Endothelial cell of umbilical vein (primary cell): ENCODE measurements around the gene NKRF. TPM values are rescaled to one million over a fixed set of nuclear protein-coding genes. Genes with fewer than 3 reads are reported as not detected.

Experiments
- BruUV-seq: library from RNA; stranded (reverse); fragments of 400-500 nt; replicated peaks from 2 replicates; lab custom pipeline; 2021; lab: Mats Ljungman, UMichigan
- CTCF ChIA-PET: fragments of 300-600, 350-600 bp; sonication (Branson Sonifier 250); formaldehyde crosslinking; loops from one replicate; lab custom pipeline; 2021; ENCODE audit warnings: antibody characterized with exemption, inconsistent platforms; lab: Charles Lee
- POLR2A ChIA-PET: fragments of 300-600, 350-600 bp; sonication (Branson Sonifier 250); formaldehyde crosslinking; loops from one replicate; lab custom pipeline; 2021; ENCODE audit warnings: antibody characterized with exemption, inconsistent platforms; lab: Charles Lee
- DNase-seq: peaks from one replicate; pipeline ENCODE4 v3.0.0-alpha.2; 2011; ENCODE audit warnings: low read depth, low spot score
- FAIRE-seq: peaks from 2 replicates; lab custom pipeline; 2011; peaks lifted over from hg19 to GRCh38; lab: Jason Lieb, UNC
- H2AFZ ChIP-seq: 2 replicates; pipeline ENCODE4 v1.6.0; 2012; ENCODE audit warnings: low read depth, low read length, control low read depth, inconsistent platforms
- H3K27ac ChIP-seq: 2 replicates; pipeline ENCODE4 v1.5.1; 2011; ENCODE audit warnings: low read depth, mild to moderate bottlenecking, control low read depth, low read length, moderate library complexity; ENCODE audit not compliant: insufficient read depth
- H3K27me3 ChIP-seq, 2 experiments: 2 replicates each; pipeline versions ENCODE4 v1.6.0 to v1.6.1; 2011; ENCODE audit warnings: low read length in 2 of 2, mixed read lengths in 1 of 2; ENCODE audit not compliant: control insufficient read depth in 2 of 2, insufficient read depth in 2 of 2
- H3K36me3 ChIP-seq, 2 experiments: 2 replicates in 1 of 2; 3 replicates in 1 of 2; pipeline ENCODE4 v1.5.1; 2011; ENCODE audit warnings: low read length in 2 of 2, mild to moderate bottlenecking in 1 of 2, moderate library complexity in 1 of 2; ENCODE audit not compliant: control insufficient read depth in 2 of 2, insufficient read depth in 2 of 2; ENCODE audit errors: extremely low read depth in 1 of 2
- H3K4me1 ChIP-seq: 3 replicates; pipeline ENCODE4 v1.5.1; 2011; ENCODE audit warnings: mild to moderate bottlenecking, low read length; ENCODE audit not compliant: control insufficient read depth, insufficient read depth; ENCODE audit errors: extremely low read depth
- H3K4me2 ChIP-seq: 2 replicates; pipeline ENCODE4 v1.6.1; 2011; ENCODE audit warnings: low read length, control low read depth, mixed read lengths; ENCODE audit not compliant: insufficient read depth
- H3K4me3 ChIP-seq, 3 experiments: fragments of 200-600 bp in 1 of 3; sonication (generic), shearing (Covaris generic) in 1 of 3; replicated peaks in 1 of 3; 2 replicates each; pipeline ENCODE4 v1.5.1; 2011 to 2016; ENCODE audit warnings: control low read depth in 3 of 3, low read length in 3 of 3, mild to moderate bottlenecking in 2 of 3, inconsistent platforms in 1 of 3, low read depth in 1 of 3, moderate library complexity in 1 of 3; ENCODE audit not compliant: insufficient read depth in 1 of 3
- H3K79me2 ChIP-seq: 2 replicates; pipeline ENCODE4 v1.6.0; 2012; ENCODE audit warnings: low read length, inconsistent platforms; ENCODE audit not compliant: control insufficient read depth, insufficient read depth
- H3K9ac ChIP-seq: replicated peaks from 2 replicates; pipeline ENCODE3; 2011; ENCODE audit warnings: low read length, control low read depth; ENCODE audit not compliant: insufficient read depth; ENCODE audit errors: extremely low read depth
- H3K9me1 ChIP-seq: replicated peaks from 3 replicates; pipeline ENCODE4 v1.6.0; 2011; ENCODE audit warnings: mild to moderate bottlenecking, low read length; ENCODE audit not compliant: control insufficient read depth, insufficient read depth; ENCODE audit errors: extremely low read depth
- H3K9me3 ChIP-seq: replicated peaks from 2 replicates; pipeline ENCODE4 v1.5.1; 2012; ENCODE audit warnings: low read length, inconsistent platforms; ENCODE audit not compliant: control insufficient read depth, insufficient read depth
- H4K20me1 ChIP-seq: replicated peaks from 2 replicates; pipeline ENCODE3; 2011; ENCODE audit warnings: mild to moderate bottlenecking, low read length; ENCODE audit not compliant: control insufficient read depth, insufficient read depth; ENCODE audit errors: extremely low read depth
- EZH2 ChIP-seq: IDR thresholded peaks from 2 replicates; pipeline ENCODE4 v1.6.1; 2012; ENCODE audit warnings: borderline replicate concordance, low read depth, mild to moderate bottlenecking, moderate library complexity, low read length, inconsistent platforms; ENCODE audit not compliant: severe bottlenecking
- FOS ChIP-seq: IDR thresholded peaks from 2 replicates; pipeline ENCODE4 v1.6.1; 2011; ENCODE audit warnings: mild to moderate bottlenecking, low read length, moderate library complexity, borderline replicate concordance; ENCODE audit not compliant: insufficient read depth
- GATA2 ChIP-seq: IDR thresholded peaks from 2 replicates; pipeline ENCODE4 v1.7.0; 2011; ENCODE audit warnings: low read depth, mild to moderate bottlenecking, moderate library complexity, mixed read lengths, low read length; ENCODE audit not compliant: insufficient read length, insufficient read depth
- JUN ChIP-seq: IDR thresholded peaks from 2 replicates; pipeline ENCODE4 v1.6.1; 2011; ENCODE audit warnings: borderline replicate concordance, low read depth; ENCODE audit not compliant: insufficient read length, insufficient read depth
- MYC ChIP-seq: IDR thresholded peaks from one replicate; pipeline ENCODE4 v1.6.1; 2011; ENCODE audit warnings: mild to moderate bottlenecking, low read depth, low read length
- POLR2A ChIP-seq: IDR thresholded peaks from 2 replicates; pipeline ENCODE4 v1.6.1; 2012; ENCODE audit warnings: low read depth, mild to moderate bottlenecking, control low read depth, low read length
- POLR2AphosphoS5 ChIP-seq: IDR thresholded peaks from 2 replicates; pipeline ENCODE4 v1.6.1; 2012; ENCODE audit warnings: low read depth, mild to moderate bottlenecking, control low read depth, low read length, moderate library complexity; ENCODE audit not compliant: insufficient read depth
- dilution Hi-C: fragments of 300-500 bp; cut with MboI; formaldehyde crosslinking; loops from one replicate; pipeline ENCODE4 v1.15.0; 2019; ENCODE audit warnings: low sequenced_read_pairs; ENCODE audit not compliant: extremely low pct_ligation_motif_present
- intact Hi-C: fragments of 100-400 bp; cut with micrococcal nuclease; formaldehyde crosslinking; loops from one replicate; pipeline ENCODE4 v1.10.0; 2022
- polyA plus RNA-seq, 4 experiments: library from polyadenylated mRNA; depleted of rRNA in 3 of 4; stranded (reverse) in 3 of 4; unstranded in 1 of 4; fragments of >200 nt; gene quantifications; 2 replicates each; pipeline versions ENCODE4 v1.2.1 to v1.2.3, GENCODE V29; 2011 to 2012; ENCODE audit warnings: missing spikeins in 1 of 4
- total RNA-seq: library from RNA; stranded (reverse); gene quantifications from 2 replicates; pipeline ENCODE4 v1.2.3, GENCODE V29; 2021
- TF ChIP-seq, protein P1 (sequence below): IDR thresholded peaks from 2 replicates; pipeline ENCODE4 v1.6.1; 2011; ENCODE audit not compliant: insufficient read depth, insufficient read length
- TF ChIP-seq, protein P2 (sequence below), 2 donors: IDR thresholded peaks; 1 replicate in 1 of 2; 2 replicates in 1 of 2; pipeline ENCODE4 v1.5.1; 2011; ENCODE audit warnings: low read length in 2 of 2, mild to moderate bottlenecking in 2 of 2, moderate library complexity in 2 of 2, control low read depth in 1 of 2, inconsistent platforms in 1 of 2, low read depth in 1 of 2; ENCODE audit not compliant: insufficient read depth in 1 of 2; ENCODE audit errors: extremely low read depth in 1 of 2

The NKRF gene
- total and polyA plus RNA-seq, 2 donors (not counting 3 experiments of a cell fraction or from before 2014, with no cell fraction given): 2.8 to 12.0 TPM

DNA sequence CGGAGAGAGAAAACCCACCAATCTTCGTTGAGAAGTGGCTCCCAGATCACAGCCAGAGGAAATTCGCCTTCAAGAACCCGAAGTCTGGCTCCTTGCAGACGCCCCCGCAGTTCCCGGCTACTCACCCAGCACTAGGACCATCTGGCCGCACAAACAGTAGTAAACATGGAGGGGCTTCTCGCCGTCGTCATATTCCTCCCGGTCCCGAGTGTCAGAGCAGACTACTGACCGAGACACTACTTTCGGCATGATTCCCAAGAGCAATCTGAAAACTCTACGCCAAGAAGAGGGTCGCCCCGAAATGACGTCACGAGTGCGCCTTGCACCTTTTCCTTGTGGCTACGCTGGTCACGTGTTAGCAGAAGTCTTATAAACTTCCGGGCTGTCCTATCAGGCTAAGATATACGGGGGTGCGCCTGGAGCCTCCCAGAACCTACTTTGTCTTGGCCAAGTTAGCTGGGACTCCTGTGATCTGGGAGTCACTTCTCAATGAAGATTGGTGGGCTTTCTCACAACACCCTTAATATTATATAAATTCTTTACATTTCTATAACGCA is 41.0 kb downstream of the NKRF start, which contains the start of gene STEEP1:
Gene STEEP1 (minus strand): TSS at position 303 of the 557 bp plus-strand sequence. CDS start 54 bp downstream, at position 249.
- CTCF ChIA-PET: interaction anchor here (0.8 to 1.9 kb wide), 3 partner anchors 9 to 45 kb away, joined by 3 to 9 read pairs (median 3); partner anchors contain the start of gene UBE2A
- BruUV-seq: no TSS peak

More for the DNA sequence above, 41.0 kb downstream of the NKRF start, which contains the start of gene STEEP1:
- H3K79me2 ChIP-seq: peaks cover 13% of the 10 kb centered on the region
- peak within 1 kb of the TSS; percentile 87 for H3K9ac ChIP-seq
- intact Hi-C loops (loop anchor here (1.0 kb wide), 1 partner anchor 9 kb away; the partner anchor contains the start of gene UBE2A), dilution Hi-C loops (no loop called here)
- DNase-seq (peak; percentile 92), FAIRE-seq (peak; percentile 99)
- peak within 1 kb of the TSS; percentile 78 for H3K27ac ChIP-seq
- peak within 1 kb of the TSS; percentile 88 for H2AFZ ChIP-seq
- H3K4me2 ChIP-seq: peak within 1 kb of the TSS; percentile 90
- H4K20me1 ChIP-seq: no peaks in the 10 kb centered on the region
- no peaks in the 10 kb centered on the region for H3K36me3 ChIP-seq
- no peaks in the 10 kb centered on the region for H3K9me1 ChIP-seq
- TF ChIP-seq MYC (no peak), GATA2 (no peak), POLR2A (peak; percentile 46), POLR2AphosphoS5 (peak; percentile 74), FOS (no peak), JUN (peak; percentile 39), EZH2 (no peak)
- TF ChIP-seq, protein P1, sequence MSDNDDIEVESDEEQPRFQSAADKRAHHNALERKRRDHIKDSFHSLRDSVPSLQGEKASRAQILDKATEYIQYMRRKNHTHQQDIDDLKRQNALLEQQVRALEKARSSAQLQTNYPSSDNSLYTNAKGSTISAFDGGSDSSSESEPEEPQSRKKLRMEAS: peak; percentile 70
- TF ChIP-seq, protein P2, sequence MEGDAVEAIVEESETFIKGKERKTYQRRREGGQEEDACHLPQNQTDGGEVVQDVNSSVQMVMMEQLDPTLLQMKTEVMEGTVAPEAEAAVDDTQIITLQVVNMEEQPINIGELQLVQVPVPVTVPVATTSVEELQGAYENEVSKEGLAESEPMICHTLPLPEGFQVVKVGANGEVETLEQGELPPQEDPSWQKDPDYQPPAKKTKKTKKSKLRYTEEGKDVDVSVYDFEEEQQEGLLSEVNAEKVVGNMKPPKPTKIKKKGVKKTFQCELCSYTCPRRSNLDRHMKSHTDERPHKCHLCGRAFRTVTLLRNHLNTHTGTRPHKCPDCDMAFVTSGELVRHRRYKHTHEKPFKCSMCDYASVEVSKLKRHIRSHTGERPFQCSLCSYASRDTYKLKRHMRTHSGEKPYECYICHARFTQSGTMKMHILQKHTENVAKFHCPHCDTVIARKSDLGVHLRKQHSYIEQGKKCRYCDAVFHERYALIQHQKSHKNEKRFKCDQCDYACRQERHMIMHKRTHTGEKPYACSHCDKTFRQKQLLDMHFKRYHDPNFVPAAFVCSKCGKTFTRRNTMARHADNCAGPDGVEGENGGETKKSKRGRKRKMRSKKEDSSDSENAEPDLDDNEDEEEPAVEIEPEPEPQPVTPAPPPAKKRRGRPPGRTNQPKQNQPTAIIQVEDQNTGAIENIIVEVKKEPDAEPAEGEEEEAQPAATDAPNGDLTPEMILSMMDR (IDR thresholded peaks at IDR 0.05; ENCODE audit: extremely low read depth in 1 of 2, insufficient read depth in 1 of 2, low read depth in 1 of 2, low read length in 2 of 2): no peak
- POLR2A ChIA-PET: interaction anchor here (0.7 to 1.5 kb wide), 2 partner anchors 9 to 10 kb away, joined by 3 to 6 read pairs; partner anchors contain the start of gene UBE2A
- H3K4me1 ChIP-seq: peaks cover 4% of the 10 kb centered on the region
- H3K9me3 ChIP-seq: no peaks in the 10 kb centered on the region
- H3K27me3 ChIP-seq: no peaks in the 10 kb centered on the region
- peak within 1 kb of the TSS; percentile 66 to 95 (median 86) for H3K4me3 ChIP-seq
